HG02938 (cell line): ENCODE data around the gene PRADC1.
"Not testable (repeated sequence)": the region's sequence is repeated elsewhere in the genome, so short reads cannot be mapped to it uniquely, and the experiment has no call there.

ENCODE experiments used
- ATAC-seq: cut with Tn5 transposase; IDR thresholded peaks from one replicate; pipeline ENCODE4 v1.9.1; 2021; ENCODE audit warnings: mild to moderate bottlenecking, moderate library complexity; ENCODE audit not compliant: unreplicated experiment

The PRADC1 gene

DNA sequence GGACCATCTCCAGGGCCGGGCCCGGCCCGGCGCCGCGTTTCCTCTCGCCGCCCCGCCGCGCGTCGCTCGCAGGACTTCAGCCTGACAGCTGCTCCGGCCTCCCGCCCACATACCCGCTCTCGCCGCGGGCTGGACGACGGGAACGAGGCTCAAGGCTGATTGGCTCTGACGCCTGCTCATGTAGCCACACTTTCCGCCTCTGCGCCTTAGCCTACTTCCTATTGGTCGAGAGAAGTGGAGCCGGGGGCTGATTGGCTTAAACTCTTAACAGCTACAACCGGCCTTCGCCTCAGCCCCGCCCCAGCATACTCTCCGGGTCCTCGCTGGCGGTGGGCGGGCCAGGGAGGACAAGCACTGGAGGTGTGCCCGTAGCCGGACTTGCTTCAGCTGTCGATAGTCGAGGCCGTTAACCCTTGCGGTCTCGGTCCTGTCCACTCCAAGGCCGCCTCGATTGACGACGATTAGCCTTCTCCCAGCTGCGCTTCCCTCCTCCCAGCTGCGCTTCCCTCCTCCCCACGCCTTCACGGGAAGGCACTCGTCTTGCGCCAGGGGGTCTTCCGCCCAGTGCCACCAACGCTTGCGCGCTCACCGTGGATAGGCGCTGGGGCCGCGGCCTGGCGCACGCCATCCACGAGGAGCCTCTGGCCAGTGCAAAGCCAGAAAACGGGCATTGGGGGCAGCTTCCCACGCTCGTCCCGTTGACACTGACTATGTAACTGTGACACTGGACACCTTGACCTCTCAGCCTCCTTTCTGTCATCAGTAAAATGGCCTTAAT is at the start of gene PRADC1:
PRADC1 (minus strand) TSS at position 86 of the 778 bp plus-strand sequence; CDS start at position 7, 79 bp downstream.
- peak; percentile 86 for ATAC-seq

DNA sequence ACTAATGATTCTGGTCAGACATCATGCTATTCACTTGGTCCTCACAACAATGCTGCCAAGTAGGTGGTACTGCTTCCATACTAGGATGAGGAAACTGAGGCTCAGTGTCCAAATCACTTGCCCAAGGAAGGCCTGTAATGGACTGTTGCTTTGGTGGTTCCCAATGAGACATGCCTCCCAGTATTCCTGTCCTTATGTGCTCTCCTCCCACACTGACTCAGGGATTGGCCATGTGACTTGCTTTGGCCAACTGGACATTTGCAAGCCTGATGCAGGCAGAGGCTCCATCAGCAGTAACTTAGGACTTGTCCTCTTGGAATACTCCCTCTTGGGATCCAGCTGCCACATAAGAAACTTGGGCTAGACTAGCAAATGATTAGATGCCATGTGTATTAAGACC is 48.2 kb upstream of the PRADC1 start:
- no peak for ATAC-seq

DNA sequence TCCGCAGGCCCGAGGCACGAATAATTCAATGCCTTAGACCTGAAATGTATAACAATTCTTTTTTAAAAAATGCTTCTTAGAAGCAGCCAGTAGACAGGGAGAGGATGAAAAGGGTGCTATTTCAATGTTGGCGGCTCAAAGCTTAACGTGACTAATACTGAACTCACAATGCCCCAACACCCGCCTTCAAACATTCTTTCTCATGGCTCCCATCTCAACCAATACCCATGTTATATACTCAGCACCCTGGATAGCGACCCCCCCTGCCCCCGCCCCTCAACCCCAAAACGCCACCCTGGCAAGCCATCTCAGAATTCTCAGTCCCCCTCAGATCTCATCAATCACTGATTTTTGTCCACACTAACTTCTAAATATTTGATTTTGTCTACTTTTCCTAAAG is 46.8 kb upstream of the PRADC1 start:
- no peak for ATAC-seq

DNA sequence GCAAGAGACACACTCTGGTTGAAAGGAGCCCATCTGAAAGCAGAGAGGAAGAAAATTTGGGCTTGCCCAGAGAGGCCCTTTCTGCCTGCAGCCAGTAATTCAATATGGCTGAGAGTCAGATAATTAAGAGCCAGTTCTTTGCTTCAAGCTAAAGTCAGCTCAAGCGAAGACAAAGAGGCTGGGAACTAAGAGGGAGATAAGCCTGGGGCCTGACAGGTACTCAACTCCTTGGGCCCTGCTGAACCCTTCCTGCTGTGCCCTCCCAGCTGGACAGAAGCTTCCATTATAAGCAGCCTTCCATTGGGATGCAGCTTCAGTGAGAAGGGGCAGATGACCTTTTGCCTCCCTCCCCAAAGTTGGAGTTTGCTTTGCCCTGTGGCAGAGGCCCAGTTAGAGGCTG is 39.2 kb upstream of the PRADC1 start:
- ATAC-seq, result no peak

DNA sequence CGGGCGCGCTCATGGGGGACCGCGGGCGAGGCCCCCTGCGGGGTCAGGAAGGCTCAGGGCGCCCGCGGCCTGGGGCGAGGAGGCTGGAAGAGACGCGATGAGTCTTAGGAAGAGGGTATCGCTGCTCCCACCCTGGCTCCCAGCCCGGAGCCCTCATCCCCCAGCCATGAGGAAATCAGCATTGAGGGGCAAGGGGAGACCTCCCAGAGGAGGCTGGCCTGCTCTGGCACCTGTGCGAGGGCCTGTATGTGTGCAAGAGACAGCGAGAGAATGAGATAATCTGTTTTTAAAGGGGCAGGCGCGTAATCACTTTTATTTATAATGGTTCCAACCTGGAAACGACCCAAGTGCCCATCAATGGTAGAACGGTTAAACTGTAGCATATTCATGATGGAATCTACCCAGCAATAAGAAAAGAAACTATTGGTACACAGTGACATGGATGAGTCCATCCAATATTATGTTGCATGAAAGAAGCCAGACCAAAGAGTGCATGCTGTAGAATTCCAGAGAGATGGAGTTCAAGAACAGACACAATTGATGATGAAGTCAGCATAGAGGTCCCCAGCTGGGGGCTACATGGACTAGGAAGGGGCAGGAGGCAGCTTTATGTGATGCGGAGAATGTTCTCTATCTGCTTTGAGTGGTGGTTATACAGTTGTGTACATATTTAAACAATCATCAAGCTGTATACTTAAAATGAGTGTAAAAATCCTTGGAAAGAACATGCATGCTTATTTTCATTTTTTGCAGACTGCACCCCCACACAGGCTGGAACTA is 36.8 kb upstream of the PRADC1 start:
- no peak for ATAC-seq

DNA sequence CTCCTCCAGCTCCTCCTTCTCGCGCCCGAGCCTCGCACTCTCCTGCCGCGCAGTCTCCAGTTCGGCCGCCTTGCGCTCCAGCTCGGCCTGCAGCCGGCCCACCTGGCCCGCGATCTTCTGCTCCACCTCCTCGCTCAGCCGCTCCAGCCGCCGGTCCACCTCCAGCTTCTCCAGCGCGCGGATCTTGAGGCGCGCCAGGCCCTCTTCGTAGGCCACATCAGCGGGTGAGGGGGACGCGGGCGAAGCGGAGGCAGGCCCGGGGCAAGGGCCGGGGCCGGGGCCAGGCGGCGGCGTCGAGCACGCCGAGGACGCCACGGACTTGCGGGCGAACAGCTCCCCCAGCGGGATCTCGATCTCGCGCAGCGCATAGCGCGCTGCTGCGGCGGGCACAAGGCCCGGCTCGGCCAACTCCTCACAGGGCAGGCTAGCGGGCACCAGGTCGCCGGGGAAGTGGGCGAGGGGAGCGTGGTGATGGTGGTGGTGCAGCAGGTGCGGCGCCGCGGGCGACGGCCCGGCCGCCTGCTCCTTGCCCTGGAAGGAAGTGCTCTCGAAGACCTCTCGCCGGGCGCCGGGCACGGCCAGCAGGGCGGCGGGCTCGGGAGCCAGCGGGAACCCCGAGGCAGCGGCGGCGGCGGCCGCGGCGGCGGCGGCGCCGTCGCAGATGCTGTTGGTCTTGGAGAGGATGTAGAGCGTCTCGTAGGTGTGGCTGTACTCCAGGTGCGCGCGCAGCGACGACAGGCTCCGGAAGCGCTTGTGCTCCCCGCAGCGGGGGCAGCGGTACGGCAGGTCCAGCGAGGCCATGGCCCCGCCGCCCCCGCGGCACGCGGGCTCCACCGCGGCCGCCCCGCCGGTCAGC is 36.0 kb upstream of the PRADC1 start:
- no peak for ATAC-seq

DNA sequence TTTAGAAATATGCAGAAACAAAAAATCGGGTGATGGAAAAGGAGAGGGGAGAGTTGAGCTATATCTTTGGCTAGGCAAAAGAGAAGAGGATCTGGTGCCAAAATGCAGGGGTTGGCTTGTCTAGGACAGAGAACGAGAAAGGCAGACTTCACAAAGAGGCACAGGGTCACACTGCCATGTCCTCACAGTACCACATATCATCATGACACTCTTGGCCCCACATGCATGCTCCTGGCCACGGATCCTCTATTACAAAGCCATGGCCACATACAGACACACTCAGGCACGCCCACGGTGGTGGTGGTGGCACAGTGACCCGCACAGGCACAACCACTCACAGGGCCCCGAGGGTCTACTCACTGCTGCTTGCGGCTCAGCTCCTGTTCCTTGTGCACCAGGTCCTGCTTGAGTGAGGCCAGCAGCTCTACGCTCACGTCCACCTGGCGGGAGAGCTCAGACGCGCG is 35.4 kb upstream of the PRADC1 start:
- ATAC-seq, result no peak

DNA sequence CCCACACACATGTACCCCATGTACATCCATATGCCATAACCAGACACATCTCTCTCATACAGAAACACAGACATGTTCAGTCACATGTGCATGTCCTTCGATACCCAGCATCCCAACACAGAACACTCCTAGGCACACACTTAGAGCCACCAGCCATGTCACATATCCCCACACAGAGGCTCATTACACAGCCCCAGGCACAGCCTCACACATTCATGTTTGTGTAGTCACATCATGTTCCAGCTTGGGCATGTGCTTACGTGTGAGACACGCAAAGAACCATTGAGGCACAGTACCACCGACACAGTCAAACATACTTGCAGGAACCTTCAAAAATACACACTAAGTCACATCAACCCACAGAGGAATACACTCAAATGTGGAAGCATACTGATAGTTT is 34.0 kb upstream of the PRADC1 start:
- no peak for ATAC-seq

DNA sequence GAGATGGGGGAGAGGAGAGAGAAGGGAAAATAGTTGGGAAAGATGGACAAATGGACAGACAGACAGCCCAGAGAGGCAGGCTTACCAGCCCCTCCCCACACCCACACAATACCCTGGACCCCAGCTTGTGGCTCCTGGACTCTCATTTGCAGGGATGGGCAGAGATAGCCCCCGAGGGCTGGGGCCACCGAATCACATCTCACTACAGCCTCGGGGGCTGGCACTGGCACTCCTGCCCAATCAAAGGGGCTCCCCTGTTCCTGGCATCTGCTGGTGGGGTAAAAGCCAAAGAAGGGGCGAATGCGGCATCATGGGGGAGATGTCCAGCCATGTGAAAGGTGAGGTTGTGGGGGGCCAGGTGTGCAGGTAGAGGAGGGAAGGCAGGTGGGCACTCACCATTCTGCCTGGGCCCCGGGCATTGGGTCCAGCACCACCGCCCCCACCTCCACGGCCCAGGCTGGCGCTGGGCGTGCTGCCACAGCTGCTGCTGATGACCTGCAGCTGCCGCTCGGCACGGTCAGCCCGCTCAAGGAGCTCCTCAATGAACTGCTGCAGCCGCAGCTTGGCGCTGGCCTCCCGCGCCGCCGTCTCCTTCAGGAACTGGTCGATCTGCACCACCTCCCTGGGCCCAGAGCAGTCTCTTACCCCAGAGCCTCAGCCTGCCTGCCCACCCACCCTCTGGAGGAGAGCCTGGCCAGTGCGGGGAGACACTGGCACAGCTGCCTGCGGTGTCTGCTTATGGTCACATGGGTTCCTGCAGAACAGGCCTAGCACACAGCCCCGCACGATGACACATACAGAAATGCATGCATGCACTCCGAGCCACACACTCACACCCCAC is 33.2 kb upstream of the PRADC1 start:
- no peak for ATAC-seq

DNA sequence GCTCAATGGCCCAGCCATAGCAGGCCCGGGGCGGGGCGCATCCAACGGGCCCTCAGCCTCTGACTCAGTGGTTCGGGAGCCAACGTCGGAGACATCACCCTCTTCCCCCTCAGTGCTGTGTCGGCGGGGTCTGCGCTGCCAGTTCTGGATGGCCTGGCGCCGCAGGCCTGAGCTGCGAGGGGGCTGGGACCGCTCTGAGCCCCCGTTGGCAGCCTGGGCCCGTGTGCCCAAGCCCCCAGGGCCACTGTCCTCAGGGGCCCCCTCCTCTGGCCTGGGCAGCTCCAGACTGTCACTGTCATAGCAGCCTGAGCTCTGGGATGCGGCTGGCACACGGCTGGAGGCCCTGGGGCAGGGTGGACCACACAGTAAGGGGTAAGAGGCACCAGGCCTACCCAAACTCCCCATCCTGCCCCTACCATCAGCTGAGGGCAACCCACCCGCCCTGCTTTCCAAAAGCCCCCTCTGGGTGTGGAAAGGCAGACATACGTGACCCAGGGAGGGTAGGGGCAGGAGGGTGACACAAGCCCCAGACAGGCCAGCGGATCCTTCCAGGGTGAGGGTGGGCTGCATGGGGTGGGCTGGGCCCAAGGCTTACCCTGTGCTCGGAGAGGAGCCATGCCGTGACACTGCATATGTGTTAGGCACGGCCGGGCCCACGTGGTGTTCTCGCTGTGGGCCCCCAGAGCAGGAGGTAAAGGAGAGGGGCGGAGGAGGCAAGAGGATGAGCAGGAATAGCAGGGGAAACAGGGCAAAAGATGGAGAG is 32.4 kb upstream of the PRADC1 start:
- no peak for ATAC-seq

DNA sequence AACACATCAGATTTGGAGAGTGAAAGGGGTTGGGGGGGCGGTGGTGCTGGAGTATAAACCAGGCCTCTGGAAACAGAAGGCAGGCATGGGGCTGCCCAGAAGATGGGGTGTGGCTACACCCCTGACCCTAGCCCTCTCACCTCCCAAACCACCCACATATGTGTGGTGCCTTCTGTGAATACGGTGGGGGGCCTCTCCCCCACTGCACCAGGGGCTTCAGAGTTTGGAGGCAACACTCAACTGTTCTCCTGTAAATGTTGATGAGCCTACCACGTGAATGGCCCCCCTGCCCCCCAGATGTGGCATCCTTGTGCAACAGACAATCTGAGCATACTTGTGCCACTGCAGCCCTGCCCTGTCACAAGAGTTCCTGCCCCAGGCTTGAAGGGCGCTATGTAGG is 31.7 kb upstream of the PRADC1 start:
- ATAC-seq, result no peak

DNA sequence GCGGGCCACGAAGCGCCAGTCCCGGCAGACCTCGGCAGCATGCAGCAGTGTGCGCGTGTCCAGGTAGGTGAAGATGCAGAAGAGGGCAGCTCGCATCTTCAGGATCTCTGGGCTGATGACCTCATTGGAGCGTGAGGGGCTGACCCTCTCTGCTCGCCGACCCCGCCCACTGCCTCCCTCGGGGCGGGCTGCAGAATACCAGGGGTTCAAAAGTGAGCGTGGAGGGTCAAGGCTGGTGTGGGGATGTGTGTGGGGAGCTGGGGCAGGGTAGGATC is 31.2 kb upstream of the PRADC1 start:
- ATAC-seq, result no peak

DNA sequence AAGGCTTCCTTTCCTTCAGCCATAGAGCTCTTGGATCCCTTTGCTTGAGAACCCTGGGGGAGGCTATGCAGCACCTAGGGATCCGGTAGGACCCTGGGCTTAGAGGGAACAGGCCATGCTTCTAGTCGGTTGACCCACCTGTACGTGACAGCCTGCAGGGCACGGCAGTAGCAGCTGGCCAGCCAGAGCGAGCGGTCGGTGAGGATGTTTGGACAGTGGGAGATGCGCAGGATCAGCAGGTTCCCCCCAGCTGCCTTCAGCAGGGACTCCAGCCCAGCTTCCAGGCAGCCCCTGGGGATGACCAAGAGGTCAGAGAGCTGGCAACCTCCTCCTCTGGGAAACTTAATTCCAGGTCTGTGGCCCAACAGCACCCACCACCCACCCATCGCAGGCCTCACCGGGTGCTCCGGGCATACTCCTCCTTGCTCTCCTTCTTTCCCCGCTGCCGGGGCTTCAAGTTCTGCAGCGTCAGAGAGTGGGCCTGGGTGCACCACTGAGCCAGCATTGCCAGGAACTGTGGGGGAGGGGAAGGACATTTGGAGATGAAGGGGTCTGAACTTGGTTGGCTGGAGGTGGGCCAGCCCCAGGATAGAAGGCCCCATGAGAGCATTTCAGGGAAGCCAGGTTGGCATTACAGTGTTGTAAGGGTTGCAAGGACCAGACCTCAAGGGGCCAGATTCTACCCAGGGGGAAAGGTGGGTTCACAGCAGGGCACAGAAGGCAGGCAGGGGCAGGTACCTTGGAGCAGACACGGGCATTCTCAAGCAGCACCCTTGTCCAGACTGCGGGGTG is 30.7 kb upstream of the PRADC1 start:
- no peak for ATAC-seq

DNA sequence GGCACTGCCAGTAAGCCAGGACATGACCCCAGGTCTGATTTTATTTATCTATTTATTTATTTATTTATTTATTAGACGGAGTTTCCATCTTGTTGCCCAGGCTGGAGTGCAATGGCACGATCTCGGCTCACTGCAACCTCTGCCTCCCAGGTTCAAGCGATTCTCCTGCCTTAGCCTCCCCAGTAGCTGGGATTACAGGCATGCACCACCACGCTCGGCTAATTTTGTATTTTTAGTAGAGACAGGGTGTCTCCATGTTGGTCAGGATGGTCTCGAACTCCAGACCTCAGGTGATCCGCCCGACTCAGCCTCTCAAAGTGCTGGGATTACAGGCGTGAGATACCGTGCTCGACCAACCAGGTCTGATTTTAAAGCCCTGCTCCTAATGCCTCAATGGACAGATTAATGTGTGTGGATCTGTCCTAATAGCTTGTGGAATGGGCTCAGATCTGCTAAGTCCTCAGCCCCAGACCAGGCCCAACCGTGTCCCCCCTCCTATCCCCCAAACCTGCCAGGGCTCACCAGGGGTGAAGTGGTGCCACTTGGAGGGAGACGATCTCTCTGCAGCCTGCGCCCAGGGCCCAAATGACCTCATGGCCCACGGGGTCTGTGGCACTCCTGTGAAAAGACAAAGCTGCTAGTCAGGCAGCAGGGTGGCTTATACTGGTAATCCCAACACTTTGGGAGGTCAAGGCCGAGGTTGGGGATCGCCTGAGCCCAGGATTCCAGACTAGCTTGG is 29.8 kb upstream of the PRADC1 start:
- not testable (repeated sequence) for ATAC-seq

DNA sequence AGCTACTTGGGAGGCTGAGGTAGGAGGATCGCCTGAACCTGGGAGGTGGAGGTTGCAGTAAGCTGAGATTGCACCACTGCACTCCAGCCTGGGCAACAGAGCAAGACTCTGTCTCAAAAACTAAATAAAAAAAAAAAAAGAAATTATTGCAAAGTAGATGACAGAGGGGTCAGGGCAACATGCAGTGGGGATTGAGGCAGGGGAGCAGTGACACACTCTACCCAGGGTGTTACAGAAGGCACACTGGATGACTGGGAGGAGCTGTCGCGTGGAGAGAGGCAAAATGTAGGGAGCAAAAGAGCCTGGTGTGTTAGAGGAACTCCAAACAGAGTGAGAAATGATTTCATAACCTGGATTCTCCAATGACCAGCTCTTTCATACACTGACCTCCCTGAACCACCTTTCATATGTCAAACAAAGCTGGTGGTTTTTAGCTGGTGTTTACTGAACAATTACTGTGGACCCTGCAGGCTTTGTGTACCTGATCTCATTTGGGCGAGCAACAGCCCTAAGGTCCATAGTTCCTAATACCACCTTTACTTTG is 29.1 kb upstream of the PRADC1 start:
- ATAC-seq, result no peak

DNA sequence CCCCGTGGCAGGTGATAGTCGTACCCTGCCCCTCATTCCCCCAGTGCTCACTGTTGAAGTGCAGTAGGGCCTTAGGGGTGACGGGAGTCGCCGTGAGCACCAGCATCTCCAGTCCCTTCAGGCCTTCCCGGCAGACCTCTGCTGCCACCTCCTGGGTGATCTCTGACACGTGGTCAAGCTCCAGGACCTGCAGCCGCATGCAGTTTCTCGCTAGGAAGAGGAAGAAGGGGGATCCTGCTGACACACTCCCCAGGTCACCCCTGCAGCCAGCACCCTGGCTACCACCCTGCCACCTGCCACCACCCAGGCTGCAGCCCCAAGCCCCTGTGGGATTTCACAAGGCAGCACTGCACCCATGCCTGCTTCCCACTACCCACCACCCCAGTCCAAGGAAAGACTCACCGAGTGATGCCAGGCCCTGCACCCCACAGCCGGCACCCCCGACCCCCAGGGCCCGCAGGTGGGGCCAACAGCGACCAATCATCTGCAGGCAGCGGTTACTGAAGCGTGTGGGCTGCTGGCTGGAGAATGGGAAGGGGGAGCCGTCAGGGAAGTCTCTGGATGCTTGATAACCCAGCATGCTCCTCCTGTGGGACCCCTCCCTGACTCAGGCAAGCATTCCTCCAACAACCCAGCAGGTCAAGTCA is 27.4 kb upstream of the PRADC1 start:
- ATAC-seq, result no peak

DNA sequence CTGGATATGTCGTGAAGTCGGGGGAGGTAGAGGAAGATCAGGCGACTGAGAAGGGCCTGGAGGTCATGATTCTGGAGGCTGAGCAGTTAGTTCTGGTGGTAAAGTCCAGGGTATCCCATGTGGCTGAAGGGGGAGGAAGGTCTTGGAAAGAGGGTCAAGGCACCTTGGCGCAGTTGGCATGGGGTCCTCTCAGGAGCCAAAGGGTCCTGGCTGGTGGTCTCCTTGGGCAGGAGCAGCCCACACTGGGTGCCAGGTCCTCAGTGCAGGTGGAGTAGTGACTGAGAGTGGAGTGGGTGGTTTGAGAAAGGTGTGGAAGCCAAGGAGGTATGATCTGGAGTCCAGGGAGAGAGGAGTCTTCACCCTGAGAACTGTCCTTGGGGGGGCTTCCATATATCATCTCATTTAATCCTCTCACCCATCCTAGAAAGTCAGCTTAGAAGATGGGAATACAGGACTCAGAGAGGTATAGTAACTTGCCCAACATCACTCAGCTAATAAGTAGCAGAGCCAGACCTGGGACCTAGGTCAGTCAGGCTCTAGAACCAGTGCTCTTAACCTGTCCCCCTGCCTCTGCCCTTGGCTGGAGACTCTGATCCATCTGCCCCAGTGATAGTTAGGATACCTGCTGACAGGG is 26.8 kb upstream of the PRADC1 start:
- ATAC-seq, result no peak
